ENCODE data around the gene SZRD1.

Gene SZRD1

GRCh38 chr1:16441282-16441665, 74.2 kb downstream of the SZRD1 start:
- no peak for DNase-seq (ENCODE audit: low spot score)
- in situ Hi-C loops (cut with MboI; ENCODE audit: low sequenced_read_pairs, unreplicated experiment), result no loop called here
- no peak for TF ChIP-seq CTCF (IDR thresholded peaks at IDR 0.05; ENCODE audit: borderline replicate concordance, control extremely low read depth, extremely low read depth, insufficient read depth, missing control alignments)

DNA sequence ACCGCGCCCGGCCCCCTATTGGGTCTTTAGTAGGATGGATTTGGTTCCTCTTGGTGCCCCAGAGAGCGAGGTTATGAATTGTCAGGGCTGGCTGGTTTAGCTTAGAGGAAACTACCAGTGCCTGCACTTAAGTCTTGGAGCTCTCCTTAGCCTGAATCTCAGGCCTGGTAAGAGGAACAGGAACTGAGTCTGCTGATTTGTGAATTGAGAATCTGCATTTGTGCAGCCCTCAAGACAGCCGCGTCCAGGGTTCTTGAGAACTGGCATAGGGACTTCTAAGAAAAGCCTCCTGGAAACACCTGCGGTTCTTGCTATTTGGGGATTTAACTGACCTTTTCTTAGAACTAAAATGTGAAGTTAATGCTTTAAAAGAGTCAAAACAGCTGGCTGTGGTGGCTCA, 75.2 kb downstream of the SZRD1 start:
- DNase-seq (ENCODE audit: low spot score), result no peak
- in situ Hi-C loops (cut with MboI; ENCODE audit: low sequenced_read_pairs, unreplicated experiment), result no loop called here
- TF ChIP-seq CTCF (IDR thresholded peaks at IDR 0.05; ENCODE audit: borderline replicate concordance, control extremely low read depth, extremely low read depth, insufficient read depth, missing control alignments), result no peak

DNA sequence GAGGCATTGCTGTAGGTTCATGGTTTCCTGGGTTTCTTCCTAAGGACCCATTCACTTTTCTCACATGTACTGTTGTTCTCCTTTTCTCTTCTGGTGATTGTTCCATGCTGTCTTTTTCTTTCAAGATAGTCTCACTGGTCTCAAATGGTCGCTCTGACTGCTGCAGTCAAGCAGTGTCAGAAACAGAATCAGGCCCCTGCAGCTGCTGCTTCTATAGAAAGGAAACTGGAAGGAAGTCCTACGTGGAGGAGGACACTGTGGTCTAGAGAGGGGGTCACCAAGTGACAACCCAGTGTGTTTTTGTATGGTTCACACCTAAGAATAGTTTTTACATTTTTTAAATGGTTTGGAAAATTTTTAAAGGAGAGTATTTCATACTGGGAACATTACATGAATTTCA, 75.9 kb downstream of the SZRD1 start:
- in situ Hi-C loops (cut with MboI; ENCODE audit: low sequenced_read_pairs, unreplicated experiment), result no loop called here
- TF ChIP-seq CTCF (IDR thresholded peaks at IDR 0.05; ENCODE audit: borderline replicate concordance, control extremely low read depth, extremely low read depth, insufficient read depth, missing control alignments), result no peak
- DNase-seq (ENCODE audit: low spot score), result no peak

- no peak for TF ChIP-seq CTCF (IDR thresholded peaks at IDR 0.05; ENCODE audit: borderline replicate concordance, control extremely low read depth, extremely low read depth, insufficient read depth, missing control alignments)
- no peak for DNase-seq (ENCODE audit: low spot score)
- in situ Hi-C loops (cut with MboI; ENCODE audit: low sequenced_read_pairs, unreplicated experiment), result no loop called here
These were observed 77.1 kb downstream of the SZRD1 start for GRCh38 chr1:16443975-16444770.

GRCh38 chr1:16445052-16445451, 78.0 kb downstream of the SZRD1 start:
- no peak for DNase-seq (ENCODE audit: low spot score)
- TF ChIP-seq CTCF (IDR thresholded peaks at IDR 0.05; ENCODE audit: borderline replicate concordance, control extremely low read depth, extremely low read depth, insufficient read depth, missing control alignments), result no peak
- in situ Hi-C loops (cut with MboI; ENCODE audit: low sequenced_read_pairs, unreplicated experiment), result no loop called here

DNA sequence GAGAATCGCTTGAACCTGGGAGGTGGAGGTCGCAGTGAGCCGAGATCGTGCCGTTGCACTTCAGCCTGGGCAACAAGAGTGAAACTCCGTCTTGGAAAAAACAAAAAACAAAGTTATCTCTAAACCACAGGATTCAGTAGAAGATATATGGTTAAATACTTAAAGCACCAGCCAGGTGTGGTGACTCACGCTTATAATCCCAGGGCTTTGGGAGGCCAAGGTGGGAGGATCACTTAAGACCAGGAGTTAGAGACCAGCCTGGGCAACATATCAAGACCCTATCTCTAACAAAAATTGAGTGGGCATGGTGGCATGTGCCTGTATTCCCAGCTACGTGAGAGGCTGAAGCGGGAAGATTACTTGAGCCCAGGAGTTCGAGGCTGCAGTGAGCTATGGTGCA, 79.1 kb downstream of the SZRD1 start:
- DNase-seq (ENCODE audit: low spot score), result no peak
- no peak for TF ChIP-seq CTCF (IDR thresholded peaks at IDR 0.05; ENCODE audit: borderline replicate concordance, control extremely low read depth, extremely low read depth, insufficient read depth, missing control alignments)
- in situ Hi-C loops (cut with MboI; ENCODE audit: low sequenced_read_pairs, unreplicated experiment), result no loop called here

All from GM13976 (cell line).